SIG-M5 (cell line): ENCODE measurements around the gene BSN.
A peak's percentile ranks its signal among the peaks of the same experiment; 100 is the strongest.
"Not testable (repeated sequence)": the region's sequence is repeated elsewhere in the genome, so short reads cannot be mapped to it uniquely, and the experiment has no call there.

Source experiments
- DNase-seq: peaks from one replicate; lab custom pipeline; 2025; lab: John Stamatoyannopoulos, UW

Gene BSN

DNA sequence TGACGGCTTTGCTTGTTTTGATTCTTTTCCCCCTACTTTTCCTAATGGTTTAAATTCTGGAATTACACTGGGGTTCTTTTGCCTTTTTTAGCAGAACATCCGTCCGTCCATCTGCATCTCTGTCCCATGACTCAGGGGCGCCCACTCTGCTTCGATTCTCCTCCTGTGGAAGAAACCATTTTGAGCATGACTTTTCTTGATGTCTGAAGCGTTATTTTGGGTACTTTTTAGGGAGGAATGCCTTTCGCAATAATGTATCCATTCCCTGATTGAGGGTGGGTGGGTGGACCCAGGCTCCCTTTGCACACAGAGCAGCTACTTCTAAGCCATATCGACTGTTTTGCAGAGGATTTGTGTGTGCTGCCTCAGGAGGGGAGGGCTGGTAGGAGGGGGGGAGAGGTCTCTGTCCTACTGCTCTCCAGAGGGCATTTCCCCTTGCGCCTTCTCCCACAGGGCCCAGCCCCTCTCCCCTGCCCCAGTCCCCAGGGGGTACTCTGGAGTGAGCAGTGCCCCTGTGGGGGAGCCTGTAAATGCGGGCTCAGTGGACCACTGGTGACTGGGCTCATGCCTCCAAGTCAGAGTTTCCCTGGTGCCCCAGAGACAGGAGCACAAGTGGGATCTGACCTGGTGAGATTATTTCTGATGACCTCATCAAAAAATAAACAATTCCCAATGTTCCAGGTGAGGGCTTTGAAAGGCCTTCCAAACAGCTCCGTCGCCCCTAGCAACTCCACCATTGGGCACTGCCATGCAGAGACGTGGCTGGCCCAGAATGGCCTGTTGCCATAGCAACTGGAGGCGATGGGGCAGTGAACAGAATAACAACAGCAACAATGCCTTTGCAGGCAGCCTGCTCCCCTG lies 19.5 kb upstream of the BSN start:
- no peak for DNase-seq

DNA sequence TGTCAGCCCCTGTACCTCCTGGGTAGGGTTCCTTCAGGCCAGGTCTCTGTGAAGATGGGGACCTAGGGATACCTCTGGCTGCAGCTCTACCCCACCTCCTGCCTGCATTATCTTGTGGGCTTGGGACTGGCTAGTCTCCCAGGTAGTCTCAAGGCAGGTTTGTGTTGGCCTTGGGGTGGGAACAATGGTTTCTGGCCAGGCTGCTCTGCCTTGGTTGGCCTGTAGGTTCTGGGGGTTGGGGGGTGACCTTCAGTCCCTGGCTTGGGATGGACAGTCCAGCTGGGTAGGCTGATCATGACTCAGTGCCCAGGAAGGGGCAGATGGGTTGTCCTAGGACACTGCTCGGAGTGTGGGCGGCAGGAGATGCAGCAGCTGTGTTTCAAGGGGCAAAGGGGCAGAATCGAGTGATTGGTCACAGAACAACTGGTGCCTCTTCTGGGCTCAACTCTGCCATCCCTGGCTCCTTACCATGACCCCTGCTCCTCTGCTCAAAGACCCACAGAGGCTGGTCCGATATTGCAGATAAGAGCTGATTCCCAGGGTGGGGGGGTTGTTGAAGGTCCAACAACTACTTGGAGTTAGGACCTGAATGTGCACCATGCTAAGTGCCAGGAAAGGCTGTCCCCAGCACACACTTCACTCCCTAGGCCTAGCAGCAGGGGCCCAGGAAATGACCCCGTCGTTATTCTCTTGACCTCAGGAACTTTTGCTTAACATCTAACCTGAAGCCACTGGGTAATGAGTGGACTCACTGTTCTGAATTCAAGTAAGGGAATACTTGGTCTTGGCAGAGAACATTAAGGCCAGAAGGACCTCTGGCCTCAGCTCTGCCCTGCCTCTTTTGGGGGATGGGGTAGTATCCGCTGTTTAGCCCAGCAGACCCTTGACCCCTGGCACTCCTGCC lies 18.1 kb upstream of the BSN start:
- no peak for DNase-seq

DNA sequence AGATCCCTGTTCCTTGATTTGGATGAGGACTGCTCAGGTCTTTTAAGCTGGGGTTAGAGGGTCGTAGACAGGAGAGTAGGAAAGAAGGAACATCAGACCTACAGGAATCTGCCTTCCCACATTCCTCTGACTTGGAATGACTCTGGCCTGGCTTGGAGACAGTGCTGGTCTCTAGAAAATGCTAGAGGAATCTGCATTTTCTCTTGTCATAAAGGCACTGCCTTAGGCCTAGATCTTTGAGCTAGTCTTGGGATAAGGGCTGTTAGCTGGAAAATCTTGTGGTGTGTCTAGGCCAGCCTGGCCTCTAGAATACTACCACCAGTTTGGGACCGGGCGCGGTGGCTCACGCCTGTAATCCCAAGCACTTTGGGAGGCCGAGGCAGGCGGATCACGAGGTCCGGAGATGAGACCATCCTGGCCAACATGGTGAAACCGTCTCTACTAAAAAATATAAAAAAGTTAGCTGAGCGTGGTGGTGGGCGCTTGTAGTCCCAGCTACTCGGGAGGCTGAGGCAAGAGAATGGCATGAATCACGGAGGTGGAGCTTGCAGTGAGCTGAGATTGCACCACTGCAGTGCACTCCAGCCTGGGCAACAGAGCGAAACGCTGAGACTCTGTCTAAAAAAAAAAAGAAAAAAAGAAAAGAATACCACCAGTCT lies 17.3 kb upstream of the BSN start:
- DNase-seq = no peak

DNA sequence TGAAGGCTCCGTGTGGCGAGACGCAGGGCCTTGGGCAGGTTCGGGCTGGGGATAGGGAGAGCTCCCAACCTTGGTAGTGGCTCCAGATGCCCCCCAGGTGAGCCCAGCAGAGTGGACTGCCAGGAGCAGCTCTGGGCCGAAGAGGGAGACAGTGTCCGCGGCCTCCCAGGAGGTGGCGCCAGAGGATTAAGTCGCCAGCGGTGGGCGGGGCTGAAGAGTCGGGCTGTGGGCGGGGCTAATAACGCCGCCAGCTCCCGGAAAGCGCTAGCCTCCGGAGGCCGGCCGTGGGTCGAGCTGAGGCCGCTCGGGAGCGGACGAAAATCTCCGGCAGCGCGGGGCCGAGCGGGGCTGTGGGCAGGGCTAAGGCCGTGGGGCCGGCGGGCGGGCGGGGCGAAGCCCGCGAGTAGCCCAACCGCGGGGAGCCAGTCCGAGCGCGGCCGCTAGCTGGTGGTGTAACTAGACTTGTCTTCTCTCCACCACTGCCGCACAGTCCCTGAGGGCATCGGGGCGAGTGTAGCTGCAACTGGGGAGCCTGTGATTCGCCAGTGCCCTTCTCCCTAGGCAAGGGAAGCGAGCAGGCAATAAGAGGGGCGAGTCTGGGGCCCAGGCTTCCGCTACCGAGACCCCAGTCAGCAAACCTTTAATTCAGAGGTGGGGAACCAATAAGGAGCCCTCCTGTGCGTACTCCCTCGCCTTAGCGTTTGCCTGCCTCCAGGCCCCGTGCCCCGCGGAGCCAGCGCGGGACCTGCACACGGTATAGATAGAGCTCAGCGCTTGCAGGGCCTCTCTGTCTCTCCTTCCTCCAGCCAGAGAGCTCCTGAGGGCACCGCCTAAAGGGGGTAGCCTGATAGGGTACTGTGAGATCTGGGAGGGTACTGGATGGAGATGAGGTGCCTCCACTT lies 14.4 kb upstream of the BSN start:
- DNase-seq = peak; percentile 56

DNA sequence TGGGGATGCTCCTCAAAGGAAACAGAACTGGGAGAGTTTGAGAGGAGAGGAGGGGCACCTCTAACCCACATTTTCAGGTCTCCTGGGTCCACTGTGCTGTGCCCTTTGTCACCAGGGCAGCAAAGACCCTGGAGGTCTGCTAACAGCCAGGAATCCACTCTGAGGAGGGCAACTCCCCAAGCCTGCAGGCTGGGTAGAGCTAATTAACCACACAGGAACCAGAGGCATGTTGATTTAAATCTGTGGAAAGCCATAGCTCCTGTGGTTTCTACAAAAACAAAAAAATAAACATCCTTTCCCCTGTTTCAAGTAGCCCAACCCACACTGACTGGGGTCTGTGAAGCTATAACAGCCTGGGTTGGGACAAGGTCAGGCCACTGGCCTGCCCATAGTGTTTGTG lies 2.2 kb upstream of the BSN start:
- no peak for DNase-seq

DNA sequence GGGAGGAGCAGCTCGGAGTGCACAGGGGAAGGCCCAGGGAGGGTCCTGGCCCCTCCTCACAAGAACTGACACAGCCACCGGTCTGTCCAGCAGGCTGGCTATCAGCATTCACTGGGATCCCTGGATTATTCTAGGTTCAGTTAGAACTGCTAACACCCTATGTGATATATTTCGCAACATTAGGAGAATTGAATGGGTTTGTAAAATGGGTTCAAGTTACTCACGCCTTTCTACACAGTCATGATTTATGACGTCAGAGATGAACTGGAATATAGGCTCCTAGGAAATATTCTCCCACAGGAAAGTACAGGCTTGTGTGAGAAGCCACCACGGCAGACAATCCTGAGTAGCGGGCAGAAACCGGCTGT lies 969 bp upstream of the BSN start:
- DNase-seq = no peak

DNA sequence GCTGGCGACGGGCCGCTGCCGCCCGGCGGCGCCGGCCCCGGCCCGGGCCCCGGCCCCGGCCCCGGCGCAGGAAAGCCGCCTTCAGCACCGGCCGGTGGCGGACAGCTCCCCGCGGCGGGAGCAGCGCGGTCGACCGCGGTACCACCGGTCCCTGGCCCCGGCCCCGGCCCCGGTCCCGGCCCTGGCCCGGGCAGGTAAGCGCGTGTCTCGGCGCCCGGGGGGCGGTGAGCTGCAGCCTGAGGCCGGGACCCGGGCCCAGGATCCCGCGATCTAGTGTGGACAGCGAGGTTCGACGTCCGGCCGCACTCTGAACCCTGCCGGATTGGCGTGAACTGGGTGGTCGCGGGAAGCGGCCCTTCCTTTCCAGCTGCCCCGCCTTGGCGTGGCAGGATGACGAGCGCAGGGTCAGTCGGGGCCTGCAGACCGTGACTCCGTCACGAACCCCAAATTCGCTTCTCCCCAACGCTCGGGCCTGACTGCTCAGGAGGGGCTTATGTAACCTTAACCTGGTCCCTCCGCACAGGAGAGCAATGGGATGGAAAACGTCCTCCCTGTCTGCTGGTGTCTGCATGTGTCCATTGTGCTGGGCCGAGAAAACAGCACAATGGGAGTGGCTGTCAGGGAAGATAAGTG lies 472 bp downstream of the BSN start:
- DNase-seq = no peak

DNA sequence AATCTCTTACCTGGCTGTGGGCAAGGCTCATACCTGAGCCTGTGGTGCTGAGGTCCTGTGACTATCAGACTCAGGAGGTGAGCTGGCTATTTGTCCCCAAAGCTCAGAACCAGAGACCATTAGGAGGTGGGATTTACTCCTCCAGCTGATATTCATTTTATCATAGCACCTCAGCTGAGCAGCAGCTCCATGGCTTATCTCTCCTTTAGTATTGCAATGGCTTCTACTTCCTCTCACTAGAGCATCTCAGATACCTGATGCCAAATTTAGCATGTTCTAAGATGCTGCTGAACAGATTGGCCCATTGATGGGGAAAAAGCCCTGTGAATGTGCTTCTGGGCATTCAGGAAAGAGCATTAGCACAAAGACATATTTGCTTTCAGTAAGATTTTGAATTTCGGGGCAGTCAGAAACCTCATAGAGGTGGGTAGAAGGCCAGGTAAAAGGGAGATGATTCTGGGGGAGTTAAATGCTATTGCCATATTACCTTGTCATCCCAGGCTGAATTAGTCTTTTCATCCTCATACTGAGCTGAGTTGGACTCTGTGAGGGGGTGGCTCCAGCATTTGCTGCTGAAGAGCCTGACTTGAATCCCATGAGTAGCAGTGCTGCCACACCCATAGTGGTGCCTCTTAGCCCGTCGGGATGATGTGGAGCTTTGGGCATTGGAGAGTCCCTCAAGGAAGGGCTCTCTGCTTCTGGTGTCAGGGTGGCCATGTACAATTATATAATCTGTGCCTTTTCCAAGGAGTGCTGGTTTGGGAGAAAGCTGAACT lies 2.4 kb downstream of the BSN start:
- DNase-seq = no peak

DNA sequence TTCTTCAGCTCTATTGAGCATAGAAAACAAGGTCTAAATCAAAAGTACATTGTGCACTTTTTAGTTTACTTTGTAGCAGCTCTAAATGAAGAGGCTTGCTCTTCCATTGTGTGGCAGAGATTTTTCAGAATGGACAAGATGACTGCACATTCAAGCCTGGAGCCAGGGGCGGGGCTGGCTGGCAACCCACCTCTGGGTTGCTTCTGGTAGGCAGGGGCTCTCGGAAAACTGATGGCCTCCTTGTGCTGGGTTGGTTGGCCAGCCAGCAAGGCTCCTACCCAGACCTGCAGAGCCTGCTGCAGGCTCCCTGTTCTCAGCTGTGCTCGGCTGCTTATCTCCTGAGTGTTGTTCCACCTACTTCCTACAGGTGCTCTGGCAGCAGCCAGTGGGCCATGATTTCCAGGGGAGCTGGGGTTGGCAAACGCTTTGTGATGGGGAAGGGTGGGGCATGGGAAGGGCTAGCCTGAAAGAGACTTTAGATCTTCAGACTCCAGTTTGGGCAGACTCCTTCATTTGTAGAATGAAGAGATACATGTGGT lies 8.8 kb downstream of the BSN start:
- DNase-seq = no peak

DNA sequence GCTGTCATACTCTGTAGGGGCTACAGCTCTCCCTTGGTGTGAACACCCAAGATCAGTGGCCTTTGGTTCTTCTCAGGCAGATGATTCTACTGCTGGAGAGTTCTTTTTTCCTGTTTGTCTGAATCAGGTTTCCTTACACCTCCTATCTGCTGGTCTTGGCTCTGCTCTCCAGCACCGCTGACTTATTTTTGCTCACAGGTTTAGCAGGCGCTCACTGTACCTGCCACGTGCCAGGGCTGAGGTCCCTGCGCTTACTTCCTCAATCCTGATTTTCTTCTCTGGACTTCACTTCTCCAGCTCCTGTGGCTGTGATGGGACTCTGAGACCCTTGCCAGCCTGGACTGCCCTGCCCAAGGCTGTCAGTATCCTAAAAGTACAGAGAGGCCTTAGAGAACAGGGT lies 9.5 kb downstream of the BSN start:
- no peak for DNase-seq

DNA sequence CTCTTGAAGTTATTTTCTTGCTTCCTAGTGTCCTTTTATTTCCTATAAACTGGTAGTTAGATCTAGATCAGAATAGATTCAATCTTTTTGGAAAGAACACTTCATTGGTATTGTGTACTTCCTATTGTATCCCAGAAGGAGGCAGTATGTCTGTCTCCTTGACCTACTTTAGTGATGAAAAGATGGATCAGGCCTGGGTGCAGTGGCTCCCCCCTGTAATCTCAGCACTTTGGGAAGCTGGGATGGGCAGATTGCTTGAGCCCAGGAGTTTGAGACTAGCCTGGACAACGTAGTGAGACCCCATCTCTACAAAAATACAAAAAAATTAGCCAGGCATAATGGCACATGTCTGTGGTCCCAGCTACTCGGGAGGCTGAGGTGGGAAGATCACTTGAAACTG lies 12.0 kb downstream of the BSN start:
- no peak for DNase-seq

DNA sequence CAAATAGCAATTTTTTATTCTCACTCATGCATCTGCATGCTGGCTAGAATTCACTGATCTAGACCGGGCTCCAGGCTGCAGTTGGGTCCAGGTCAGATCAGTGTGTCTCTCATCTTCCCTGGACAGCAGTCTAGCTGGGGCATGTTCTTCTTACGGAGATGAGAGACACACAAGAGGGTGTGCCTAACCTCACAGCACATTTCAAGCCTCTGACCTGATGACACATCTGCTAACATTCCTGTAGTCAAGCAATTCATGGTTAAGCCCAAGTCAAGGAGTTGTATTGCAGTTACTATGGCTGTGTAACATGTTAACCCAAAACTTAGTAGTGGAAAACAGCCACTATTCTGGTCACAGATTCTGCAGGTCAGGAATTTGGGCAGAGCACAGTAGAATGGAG lies 13.1 kb downstream of the BSN start:
- DNase-seq = no peak

DNA sequence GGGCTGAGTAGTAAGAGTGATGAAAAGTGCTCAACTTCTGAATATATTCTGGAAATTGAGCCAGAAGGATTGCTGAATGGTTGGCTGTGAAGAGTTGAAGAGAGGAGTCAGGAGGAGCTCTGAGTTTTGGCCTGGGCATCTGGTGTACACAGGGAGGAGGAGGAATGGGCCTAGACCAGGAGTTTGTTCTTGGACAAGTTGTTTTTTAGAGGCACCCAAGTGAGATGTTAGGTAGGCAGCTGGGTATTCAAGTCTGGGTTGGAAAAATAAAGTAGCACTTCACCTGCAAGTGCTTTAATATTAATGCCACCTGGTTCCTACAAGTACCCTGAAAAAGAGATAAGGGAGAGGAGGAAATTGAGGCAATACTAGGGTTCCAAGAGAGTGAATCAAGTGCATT lies 14.7 kb downstream of the BSN start:
- DNase-seq = no peak

DNA sequence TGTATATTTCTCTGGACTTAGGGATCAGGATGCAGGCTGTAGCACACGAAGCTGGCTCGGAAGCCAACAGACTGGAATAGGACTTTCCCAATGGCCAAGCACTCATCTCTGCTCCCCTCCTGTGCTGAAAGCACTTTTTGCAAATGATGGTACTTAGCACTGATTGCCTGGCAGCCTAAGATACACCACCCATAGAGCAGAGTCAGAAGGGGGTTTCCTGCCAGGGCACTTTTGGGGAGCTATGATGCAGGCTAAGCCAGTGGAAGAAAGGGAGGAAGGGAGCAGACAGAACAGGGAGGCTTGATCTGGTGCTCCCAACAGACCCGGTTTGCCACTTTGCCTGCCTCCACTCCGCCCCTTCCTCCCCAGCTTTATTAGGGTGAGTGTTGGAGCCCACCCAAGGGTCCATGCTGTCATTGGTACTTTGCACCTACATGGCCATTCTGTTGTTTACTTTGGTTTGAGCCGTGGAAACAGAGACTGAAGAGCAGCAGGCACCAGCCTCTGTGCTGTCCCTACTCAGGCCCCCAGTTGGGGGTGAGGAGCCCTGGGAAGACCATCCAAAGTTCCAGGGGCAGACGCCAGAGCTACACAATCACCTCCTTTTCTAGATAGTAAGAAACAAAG lies 15.9 kb downstream of the BSN start:
- DNase-seq = no peak

DNA sequence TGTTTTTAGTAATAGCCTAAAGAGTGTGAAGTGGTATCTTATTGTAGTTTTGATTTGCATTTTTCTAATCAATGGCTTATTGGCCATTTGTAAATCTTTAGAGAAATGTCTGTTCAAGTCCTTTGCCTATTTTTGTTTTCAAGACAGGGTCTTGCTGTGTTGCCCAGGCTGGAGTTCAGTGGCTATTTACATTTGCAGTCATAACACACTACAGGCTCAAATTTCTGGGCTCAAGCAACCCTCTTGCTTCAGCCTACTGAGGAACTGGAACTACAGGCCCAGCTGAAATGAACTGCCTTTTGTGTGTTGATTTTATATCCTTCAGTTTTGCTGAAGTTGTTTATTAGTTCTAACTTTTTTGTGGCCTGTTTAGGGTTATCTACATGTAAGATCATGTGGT lies 27.9 kb downstream of the BSN start:
- DNase-seq = no peak

DNA sequence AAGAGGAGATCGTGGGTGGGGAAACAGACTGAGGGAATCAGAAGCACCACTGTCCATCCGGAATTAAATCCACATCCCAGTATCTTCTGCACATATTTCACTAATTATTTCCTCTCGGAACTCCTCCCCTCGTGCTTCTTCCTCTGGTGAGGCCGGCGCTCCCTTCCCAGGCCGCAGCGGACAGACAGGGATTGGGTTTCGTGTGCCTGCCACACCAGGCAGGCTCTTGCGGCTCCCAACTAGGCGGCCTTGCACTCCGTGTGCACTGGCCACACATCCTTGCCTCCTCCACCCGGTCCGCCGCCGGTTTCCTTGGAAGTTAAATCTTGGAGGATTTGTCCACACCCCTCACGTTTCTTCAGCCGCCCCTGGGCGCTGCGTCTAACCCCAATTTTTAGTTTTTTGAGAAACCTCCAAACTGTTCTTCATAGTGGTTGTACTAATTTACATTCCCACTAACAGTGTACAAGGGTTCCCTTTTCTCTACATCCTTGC lies 31.0 kb downstream of the BSN start:
- not testable (repeated sequence) for DNase-seq

DNA sequence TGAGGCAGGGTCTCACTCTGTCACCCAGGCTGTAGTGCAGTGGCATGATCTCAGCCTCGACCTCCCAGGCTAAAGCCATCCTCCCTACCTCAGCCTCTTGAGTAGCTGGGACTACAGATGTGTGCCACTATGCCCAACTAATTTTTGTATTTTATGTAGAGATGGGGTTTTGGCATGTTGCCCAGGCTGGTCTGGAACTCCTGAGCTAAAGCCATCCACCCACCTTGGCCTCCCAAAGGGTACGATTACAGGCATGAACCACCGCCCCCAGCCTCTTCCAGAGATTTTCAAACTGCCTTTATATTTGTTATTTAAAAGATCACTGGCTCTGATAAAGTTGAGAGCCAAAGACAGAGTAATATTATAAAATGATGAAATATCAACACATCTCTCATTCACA lies 37.3 kb downstream of the BSN start:
- no peak for DNase-seq

DNA sequence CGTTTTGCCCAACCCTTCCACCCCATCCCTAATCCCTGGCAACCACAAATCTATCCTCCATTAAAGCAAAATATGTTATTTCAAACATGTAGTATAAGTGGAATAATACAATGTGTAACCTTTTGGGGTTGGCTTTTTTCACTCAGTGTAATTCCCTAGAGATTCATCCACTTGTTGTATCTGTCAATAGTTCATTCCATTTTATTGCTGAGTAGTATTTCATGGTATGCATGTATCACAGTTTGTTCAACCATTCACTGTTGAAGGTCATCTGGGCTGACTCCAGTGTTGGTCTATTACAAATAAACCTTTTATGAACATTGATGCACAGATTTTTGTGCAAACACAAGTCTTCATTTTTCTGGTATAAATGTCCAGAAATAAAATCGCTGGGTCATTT lies 38.8 kb downstream of the BSN start:
- DNase-seq = no peak

DNA sequence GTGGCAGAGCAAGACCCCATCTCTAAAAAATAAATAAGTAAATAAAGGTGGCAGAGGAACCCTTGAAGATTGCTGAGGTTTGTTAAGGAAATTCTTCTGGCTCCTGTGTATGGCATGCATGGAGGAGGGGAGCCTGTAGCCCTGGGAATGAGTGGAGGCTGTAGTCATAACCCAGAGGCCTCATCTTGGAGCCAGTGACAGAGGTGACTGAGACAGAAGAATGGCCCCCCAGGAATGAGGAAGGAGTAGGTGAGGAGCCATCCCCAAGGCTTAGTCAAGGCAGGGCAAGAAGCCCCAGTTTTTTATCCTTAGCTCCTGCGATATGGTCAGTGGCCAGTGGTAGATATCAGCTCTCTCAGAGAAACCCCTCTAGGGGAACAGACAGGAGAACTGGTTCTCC lies 46.5 kb downstream of the BSN start:
- DNase-seq = no peak
